HG02943 (cell line): ENCODE results near the gene DPP3.

Experiments used
- ATAC-seq: cut with Tn5 transposase; IDR thresholded peaks from one replicate; pipeline ENCODE4 v1.9.1; 2021; ENCODE audit warnings: mild to moderate bottlenecking, low read depth, moderate library complexity; ENCODE audit not compliant: unreplicated experiment

DPP3 gene

GRCh38 chr11:66550887-66551286 lies 70.7 kb downstream of the DPP3 start:
- ATAC-seq, result no peak

- ATAC-seq, result no peak
These were observed 74.4 kb downstream of the DPP3 start for GRCh38 chr11:66554602-66555001.

- ATAC-seq, result no peak
These were observed 75.2 kb downstream of the DPP3 start for GRCh38 chr11:66555416-66555815.

GRCh38 chr11:66556086-66556485 lies 75.9 kb downstream of the DPP3 start:
- no peak for ATAC-seq

- ATAC-seq, result no peak
These were observed 77.6 kb downstream of the DPP3 start for GRCh38 chr11:66557733-66558326.
